HepG2 (cell line): ENCODE measurements around the gene LGI4. TPM values are rescaled to one million over a fixed set of nuclear protein-coding genes. Genes with fewer than 3 reads are reported as not detected.

Experiments
- ATAC-seq: fragments of 200-7000 bp; cut with Tn5 transposase; 3 replicates; pipeline ENCODE4 v1.9.1; 2020; ENCODE audit warnings: mild to moderate bottlenecking, moderate library complexity
- BruUV-seq: library from RNA; stranded (reverse); fragments of 400-500 nt; replicated peaks from 2 replicates; lab custom pipeline; 2021; lab: Mats Ljungman, UMichigan
- CTCF ChIA-PET: fragments of 300-600 bp; formaldehyde crosslinking; extraction: SDS; loops from one replicate; lab custom pipeline; 2021; ENCODE audit warnings: low total read pairs, inconsistent platforms, low intra/inter-chr PET ratio; lab: Yijun Ruan, JAX
- POLR2A ChIA-PET: fragments of 350-600 bp; sonication (Branson Sonifier 250); formaldehyde crosslinking; loops from one replicate; lab custom pipeline; 2020; ENCODE audit warnings: antibody characterized with exemption, inconsistent platforms; lab: Yijun Ruan, JAX
- DNase-seq: peaks from one replicate; pipeline ENCODE4 v3.0.0-alpha.2; 2015; ENCODE audit warnings: low spot score
- FAIRE-seq: peaks from 3 replicates; lab custom pipeline; 2011; peaks lifted over from hg19 to GRCh38; lab: Jason Lieb, UNC
- H2AFZ ChIP-seq: one replicate; pipeline ENCODE4 v1.6.1; 2011; ENCODE audit warnings: low read length, inconsistent platforms
- H3K27ac ChIP-seq: fragments of 300-600 bp; 3 replicates; pipeline ENCODE4 v1.8.0; 2011; ENCODE audit warnings: mixed run types, mild to moderate bottlenecking, mixed read lengths, low read length, inconsistent platforms; ENCODE audit not compliant: insufficient read depth; ENCODE audit errors: extremely low read length
- H3K27me3 ChIP-seq, 2 experiments: fragments of 200-600 bp in 1 of 2; 2 replicates in 1 of 2; 3 replicates in 1 of 2; pipeline versions ENCODE4 v1.6.0 to v1.8.0; 2011; ENCODE audit warnings: low read length in 2 of 2, mild to moderate bottlenecking in 2 of 2, moderate library complexity in 2 of 2, inconsistent platforms in 1 of 2; ENCODE audit not compliant: insufficient read depth in 2 of 2, control insufficient read depth in 1 of 2
- H3K36me3 ChIP-seq, 2 experiments: fragments of 200-600 bp in 1 of 2; replicated peaks in 1 of 2; 2 replicates in 1 of 2; 3 replicates in 1 of 2; pipeline versions ENCODE4 v1.5.1 to v1.8.0; 2011; ENCODE audit warnings: low read length in 2 of 2, inconsistent platforms in 1 of 2; ENCODE audit not compliant: insufficient read depth in 2 of 2, control insufficient read depth in 1 of 2
- H3K4me1 ChIP-seq: 2 replicates; pipeline ENCODE4 v1.5.1; 2012; ENCODE audit warnings: low read length, inconsistent platforms; ENCODE audit not compliant: insufficient read depth
- H3K4me2 ChIP-seq: 2 replicates; pipeline ENCODE4 v1.6.0; 2011; ENCODE audit warnings: low read depth, low read length, inconsistent platforms
- H3K4me3 ChIP-seq, 3 experiments: fragments of 200-600 bp in 1 of 3; sonication (generic), shearing (Covaris generic) in 1 of 3; replicated peaks in 1 of 3; 2 replicates each; pipeline ENCODE4 v1.5.1; 2011 to 2016; ENCODE audit warnings: low read length in 3 of 3, inconsistent platforms in 2 of 3, low read depth in 2 of 3, mild to moderate bottlenecking in 2 of 3, control low read depth in 1 of 3, mixed read lengths in 1 of 3; ENCODE audit not compliant: insufficient read depth in 1 of 3
- H3K79me2 ChIP-seq: one replicate; pipeline ENCODE4 v1.6.1; 2011; ENCODE audit warnings: low read length, inconsistent platforms; ENCODE audit not compliant: insufficient read depth
- H3K9ac ChIP-seq: 2 replicates; pipeline ENCODE4 v1.6.0; 2011; ENCODE audit warnings: mild to moderate bottlenecking, low read depth, low read length, inconsistent platforms; ENCODE audit not compliant: insufficient read depth
- H3K9me3 ChIP-seq: 2 replicates; pipeline ENCODE4 v1.5.1; 2012; ENCODE audit warnings: mild to moderate bottlenecking, low read length
- H4K20me1 ChIP-seq: 2 replicates; pipeline ENCODE4 v1.6.0; 2011; ENCODE audit warnings: inconsistent platforms, mild to moderate bottlenecking, low read length, moderate library complexity; ENCODE audit not compliant: insufficient read depth
- AGO1 ChIP-seq: fragments of 200-400 bp; formaldehyde crosslinking; IDR thresholded peaks from 2 replicates; pipeline ENCODE4 v1.6.1; 2017; ENCODE audit warnings: mild to moderate bottlenecking, low read depth, low read length, moderate library complexity; ENCODE audit not compliant: poor library complexity, severe bottlenecking
- HIVEP1 ChIP-seq: sonication (generic); formaldehyde crosslinking; IDR thresholded peaks from 2 replicates; pipeline ENCODE4 v1.4.0; 2020; ENCODE audit warnings: mild to moderate bottlenecking, missing genetic modification reagents
- MTA1 ChIP-seq: sonication (generic); formaldehyde crosslinking; IDR thresholded peaks from 2 replicates; pipeline ENCODE4 v1.4.0; 2020; ENCODE audit warnings: missing genetic modification reagents, mild to moderate bottlenecking, borderline replicate concordance
- NRL ChIP-seq: sonication (generic); formaldehyde crosslinking; IDR thresholded peaks from 2 replicates; pipeline ENCODE4 v1.5.0; 2020; ENCODE audit warnings: missing genetic modification reagents, mild to moderate bottlenecking, moderate library complexity, borderline replicate concordance
- SIN3B ChIP-seq: fragments of 150-350 bp; IDR thresholded peaks from 2 replicates; pipeline ENCODE4 v1.6.1; 2014; ENCODE audit warnings: low read length
- SSRP1 ChIP-seq: IDR thresholded peaks from 2 replicates; pipeline ENCODE4 v1.6.1; 2016; ENCODE audit warnings: control low read depth
- ZNF792 ChIP-seq: IDR thresholded peaks from 2 replicates; pipeline ENCODE4 v1.6.1; 2016
- ZNF841 ChIP-seq: sonication (generic); formaldehyde crosslinking; IDR thresholded peaks from 2 replicates; pipeline ENCODE4 v1.8.1; 2023; ENCODE audit warnings: missing genetic modification reagents, borderline replicate concordance
- WGBS: methylation state at CpG from one replicate; pipeline ENCODE4 v1.1.6; 2017; ENCODE audit warnings: low lambda C conversion rate; 5-methylcytosine and 5-hydroxymethylcytosine counted together
- in situ Hi-C: cut with HindIII; loops from 2 replicates; pipeline ENCODE4 v1.10.0; 2017; ENCODE audit warnings: low pct_unique_long_range_greater_than_20kb; ENCODE audit not compliant: extremely low pct_ligation_motif_present
- intact Hi-C: fragments of 100-400 bp; cut with micrococcal nuclease; formaldehyde crosslinking; loops from one replicate; pipeline ENCODE4 v1.10.0; 2022; ENCODE audit not compliant: unreplicated experiment
- polyA plus RNA-seq, 8 experiments: library from polyadenylated mRNA; depleted of rRNA in 3 of 8; stranded (reverse) in 7 of 8; unstranded in 1 of 8; fragments of >200 nt; fragmentation: Illumina TruSeq in 4 of 8; extraction: Trizol in 4 of 8; gene quantifications; 2 replicates each; pipeline versions ENCODE4 v1.2.1 to v1.2.3, GENCODE V29; 2011 to 2016; ENCODE audit warnings: low read depth in 4 of 8, missing spikeins in 1 of 8, mixed read lengths in 1 of 8; ENCODE audit not compliant: insufficient read depth in 1 of 8
- total RNA-seq, 5 experiments: library from RNA; depleted of rRNA; stranded (reverse); fragments of >200 nt; fragmentation: Illumina TruSeq; extraction: Trizol; gene quantifications; 2 replicates each; pipeline ENCODE4 v1.2.3, GENCODE V29; 2016; ENCODE audit warnings: low read depth in 1 of 5
- TF ChIP-seq, protein P1 (sequence below): sonication (generic); formaldehyde crosslinking; IDR thresholded peaks from 2 replicates; pipeline ENCODE4 v1.5.0; 2020; ENCODE audit warnings: missing genetic modification reagents
- TF ChIP-seq, protein P2 (sequence below): sonication (generic); formaldehyde crosslinking; IDR thresholded peaks from 2 replicates; pipeline ENCODE4 v1.5.0; 2020; ENCODE audit warnings: missing genetic modification reagents
- TF ChIP-seq, protein P3 (sequence below): sonication (generic); formaldehyde crosslinking; IDR thresholded peaks from 2 replicates; pipeline ENCODE4 v1.5.0; 2020; ENCODE audit warnings: missing genetic modification reagents, mild to moderate bottlenecking, borderline replicate concordance
- TF ChIP-seq, protein P4 (sequence below): sonication (generic); formaldehyde crosslinking; IDR thresholded peaks from 2 replicates; pipeline ENCODE4 v1.4.0; 2020; ENCODE audit warnings: missing genetic modification reagents

LGI4 gene
- total and polyA plus RNA-seq, 2 of the 13 experiments (the other 11 are each of a cell fraction or from before 2014, with no cell fraction given), result 2.8 TPM; not detected in 1

DNA sequence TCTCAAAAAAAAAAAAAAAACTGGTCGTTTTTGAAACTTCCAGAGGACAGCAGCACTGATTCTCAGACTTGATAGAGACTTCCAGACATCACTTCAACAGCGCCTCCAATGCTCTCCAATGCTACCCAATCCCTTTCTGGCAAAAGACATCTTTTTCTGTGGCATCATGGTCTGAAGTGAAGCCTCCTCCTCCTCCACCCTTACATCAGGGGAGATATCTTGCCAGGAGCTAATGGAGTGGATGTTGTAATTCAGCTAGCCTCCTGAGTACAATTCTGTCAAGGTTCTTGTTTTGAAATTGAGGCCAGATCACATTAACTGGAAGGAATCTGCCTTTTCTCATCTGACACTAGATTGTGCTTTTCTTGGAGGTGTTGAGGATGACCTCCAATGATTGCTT lies 43.8 kb upstream of the LGI4 start:
- Histone ChIP-seq H3K4me2 (no peak overlapping the region), H2AFZ (no peak overlapping the region), H3K4me3 (no peak overlapping the region), H3K27ac (no peak overlapping the region), H4K20me1 (no peaks in the 10 kb centered on the region), H3K4me1 (no peaks in the 10 kb centered on the region), H3K79me2 (no peaks in the 10 kb centered on the region), H3K9ac (no peak overlapping the region), H3K36me3 (no peaks in the 10 kb centered on the region), H3K27me3 (peaks cover 0 to 6% of the 10 kb centered on the region in 2 experiments; a peak in 2 of 5 replicates), H3K9me3 (no peaks in the 10 kb centered on the region)
- DNase-seq (no peak), ATAC-seq (no peak), FAIRE-seq (no peak)
- intact Hi-C loops, result no loop called here
- ChIA-PET CTCF (no interaction called here), POLR2A (no interaction called here)
- 25% methylated on average over 2 of the region's 2 CpGs for WGBS
- BruUV-seq, result no TSS peak
- in situ Hi-C loops, result no loop called here
- TF ChIP-seq SSRP1 (CRISPR knock-in tag) (no peak), SIN3B (no peak), HIVEP1 (no peak), ZNF841 (CRISPR knock-in tag) (no peak), NRL (CRISPR knock-in tag) (no peak), AGO1 (no peak), MTA1 (CRISPR knock-in tag) (no peak), ZNF792 (CRISPR knock-in tag) (no peak)
- TF ChIP-seq, protein P1, sequence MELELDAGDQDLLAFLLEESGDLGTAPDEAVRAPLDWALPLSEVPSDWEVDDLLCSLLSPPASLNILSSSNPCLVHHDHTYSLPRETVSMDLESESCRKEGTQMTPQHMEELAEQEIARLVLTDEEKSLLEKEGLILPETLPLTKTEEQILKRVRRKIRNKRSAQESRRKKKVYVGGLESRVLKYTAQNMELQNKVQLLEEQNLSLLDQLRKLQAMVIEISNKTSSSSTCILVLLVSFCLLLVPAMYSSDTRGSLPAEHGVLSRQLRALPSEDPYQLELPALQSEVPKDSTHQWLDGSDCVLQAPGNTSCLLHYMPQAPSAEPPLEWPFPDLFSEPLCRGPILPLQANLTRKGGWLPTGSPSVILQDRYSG, result no peak
- TF ChIP-seq, protein P2, sequence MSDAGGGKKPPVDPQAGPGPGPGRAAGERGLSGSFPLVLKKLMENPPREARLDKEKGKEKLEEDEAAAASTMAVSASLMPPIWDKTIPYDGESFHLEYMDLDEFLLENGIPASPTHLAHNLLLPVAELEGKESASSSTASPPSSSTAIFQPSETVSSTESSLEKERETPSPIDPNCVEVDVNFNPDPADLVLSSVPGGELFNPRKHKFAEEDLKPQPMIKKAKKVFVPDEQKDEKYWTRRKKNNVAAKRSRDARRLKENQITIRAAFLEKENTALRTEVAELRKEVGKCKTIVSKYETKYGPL, result no peak
- TF ChIP-seq, protein P3, sequence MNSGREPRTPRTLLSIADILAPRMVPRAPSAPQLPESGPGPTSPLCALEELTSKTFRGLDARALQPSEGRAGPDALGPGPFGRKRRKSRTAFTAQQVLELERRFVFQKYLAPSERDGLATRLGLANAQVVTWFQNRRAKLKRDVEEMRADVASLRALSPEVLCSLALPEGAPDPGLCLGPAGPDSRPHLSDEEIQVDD (CRISPR knock-in tag), result no peak
- TF ChIP-seq, protein P4, sequence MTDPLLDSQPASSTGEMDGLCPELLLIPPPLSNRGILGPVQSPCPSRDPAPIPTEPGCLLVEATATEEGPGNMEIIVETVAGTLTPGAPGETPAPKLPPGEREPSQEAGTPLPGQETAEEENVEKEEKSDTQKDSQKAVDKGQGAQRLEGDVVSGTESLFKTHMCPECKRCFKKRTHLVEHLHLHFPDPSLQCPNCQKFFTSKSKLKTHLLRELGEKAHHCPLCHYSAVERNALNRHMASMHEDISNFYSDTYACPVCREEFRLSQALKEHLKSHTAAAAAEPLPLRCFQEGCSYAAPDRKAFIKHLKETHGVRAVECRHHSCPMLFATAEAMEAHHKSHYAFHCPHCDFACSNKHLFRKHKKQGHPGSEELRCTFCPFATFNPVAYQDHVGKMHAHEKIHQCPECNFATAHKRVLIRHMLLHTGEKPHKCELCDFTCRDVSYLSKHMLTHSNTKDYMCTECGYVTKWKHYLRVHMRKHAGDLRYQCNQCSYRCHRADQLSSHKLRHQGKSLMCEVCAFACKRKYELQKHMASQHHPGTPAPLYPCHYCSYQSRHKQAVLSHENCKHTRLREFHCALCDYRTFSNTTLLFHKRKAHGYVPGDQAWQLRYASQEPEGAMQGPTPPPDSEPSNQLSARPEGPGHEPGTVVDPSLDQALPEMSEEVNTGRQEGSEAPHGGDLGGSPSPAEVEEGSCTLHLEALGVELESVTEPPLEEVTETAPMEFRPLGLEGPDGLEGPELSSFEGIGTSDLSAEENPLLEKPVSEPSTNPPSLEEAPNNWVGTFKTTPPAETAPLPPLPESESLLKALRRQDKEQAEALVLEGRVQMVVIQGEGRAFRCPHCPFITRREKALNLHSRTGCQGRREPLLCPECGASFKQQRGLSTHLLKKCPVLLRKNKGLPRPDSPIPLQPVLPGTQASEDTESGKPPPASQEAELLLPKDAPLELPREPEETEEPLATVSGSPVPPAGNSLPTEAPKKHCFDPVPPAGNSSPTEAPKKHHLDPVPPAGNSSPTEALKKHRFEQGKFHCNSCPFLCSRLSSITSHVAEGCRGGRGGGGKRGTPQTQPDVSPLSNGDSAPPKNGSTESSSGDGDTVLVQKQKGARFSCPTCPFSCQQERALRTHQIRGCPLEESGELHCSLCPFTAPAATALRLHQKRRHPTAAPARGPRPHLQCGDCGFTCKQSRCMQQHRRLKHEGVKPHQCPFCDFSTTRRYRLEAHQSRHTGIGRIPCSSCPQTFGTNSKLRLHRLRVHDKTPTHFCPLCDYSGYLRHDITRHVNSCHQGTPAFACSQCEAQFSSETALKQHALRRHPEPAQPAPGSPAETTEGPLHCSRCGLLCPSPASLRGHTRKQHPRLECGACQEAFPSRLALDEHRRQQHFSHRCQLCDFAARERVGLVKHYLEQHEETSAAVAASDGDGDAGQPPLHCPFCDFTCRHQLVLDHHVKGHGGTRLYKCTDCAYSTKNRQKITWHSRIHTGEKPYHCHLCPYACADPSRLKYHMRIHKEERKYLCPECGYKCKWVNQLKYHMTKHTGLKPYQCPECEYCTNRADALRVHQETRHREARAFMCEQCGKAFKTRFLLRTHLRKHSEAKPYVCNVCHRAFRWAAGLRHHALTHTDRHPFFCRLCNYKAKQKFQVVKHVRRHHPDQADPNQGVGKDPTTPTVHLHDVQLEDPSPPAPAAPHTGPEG (CRISPR knock-in tag), result no peak
